NCI-H524 (cell line): ENCODE measurements around the gene PSMD13.
"Not testable (repeated sequence)": the region's sequence is repeated elsewhere in the genome, so short reads cannot be mapped to it uniquely, and the experiment has no call there.

Experiments used
- DNase-seq, 2 experiments: peaks; one replicate each; lab custom pipeline; 2025; lab: John Stamatoyannopoulos, UW

The PSMD13 gene

GRCh38 chr11:236774-237767 lies at the start of gene PSMD13:
PSMD13 (plus strand) TSS chr11:236976; CDS start chr11:237050, 74 bp downstream.
- peak; percentile 61 to 77 for DNase-seq

GRCh38 chr11:189200-189783 lies 47.5 kb upstream of the PSMD13 start:
- not testable (repeated sequence) for DNase-seq

GRCh38 chr11:189843-190311 lies 46.9 kb upstream of the PSMD13 start:
- not testable (repeated sequence) for DNase-seq

- not testable (repeated sequence) for DNase-seq
Observed at GRCh38 chr11:190546-190945, 46.2 kb upstream of the PSMD13 start.

GRCh38 chr11:191490-192478 lies 45.0 kb upstream of the PSMD13 start:
- not testable (repeated sequence) for DNase-seq

- DNase-seq, result not testable (repeated sequence)
Observed at GRCh38 chr11:192674-193128, 44.1 kb upstream of the PSMD13 start, which contains the start of gene SCGB1C1. SCGB1C1 (plus strand) TSS chr11:193078; CDS start chr11:193100, 22 bp downstream.

GRCh38 chr11:193481-193880 lies 43.3 kb upstream of the PSMD13 start:
- not testable (repeated sequence) for DNase-seq

- no peak for DNase-seq
Observed at GRCh38 chr11:196786-197731, 39.7 kb upstream of the PSMD13 start.

GRCh38 chr11:197741-198235 lies 39.0 kb upstream of the PSMD13 start:
- no peak for DNase-seq

GRCh38 chr11:198236-198806 lies 38.5 kb upstream of the PSMD13 start:
- no peak for DNase-seq

GRCh38 chr11:199004-199581 lies 37.7 kb upstream of the PSMD13 start:
- no peak for DNase-seq

- DNase-seq, result no peak
Observed at GRCh38 chr11:199782-200181, 37.0 kb upstream of the PSMD13 start.

GRCh38 chr11:200224-201003 lies 36.4 kb upstream of the PSMD13 start:
- DNase-seq, result no peak

GRCh38 chr11:201966-202365 lies 34.8 kb upstream of the PSMD13 start:
- DNase-seq, result no peak

GRCh38 chr11:202490-202889 lies 34.3 kb upstream of the PSMD13 start:
- DNase-seq, result no peak

- no peak for DNase-seq
Observed at GRCh38 chr11:203056-203944, 33.5 kb upstream of the PSMD13 start.

- no peak for DNase-seq
Observed at GRCh38 chr11:203945-204586, 32.7 kb upstream of the PSMD13 start.
